ENCODE data around the gene AGAP1.

GRCh38 chr2:236057375-236057774, 563.5 kb downstream of the AGAP1 start:
- TF ChIP-seq CTCF (IDR thresholded peaks at IDR 0.05) = no peak
- no peak for TF ChIP-seq POLR2A (IDR thresholded peaks at IDR 0.05)
- no peak for TF ChIP-seq EP300 (IDR thresholded peaks at IDR 0.05)
